Measurements from ENCODE around the gene DRAP1.

DNA sequence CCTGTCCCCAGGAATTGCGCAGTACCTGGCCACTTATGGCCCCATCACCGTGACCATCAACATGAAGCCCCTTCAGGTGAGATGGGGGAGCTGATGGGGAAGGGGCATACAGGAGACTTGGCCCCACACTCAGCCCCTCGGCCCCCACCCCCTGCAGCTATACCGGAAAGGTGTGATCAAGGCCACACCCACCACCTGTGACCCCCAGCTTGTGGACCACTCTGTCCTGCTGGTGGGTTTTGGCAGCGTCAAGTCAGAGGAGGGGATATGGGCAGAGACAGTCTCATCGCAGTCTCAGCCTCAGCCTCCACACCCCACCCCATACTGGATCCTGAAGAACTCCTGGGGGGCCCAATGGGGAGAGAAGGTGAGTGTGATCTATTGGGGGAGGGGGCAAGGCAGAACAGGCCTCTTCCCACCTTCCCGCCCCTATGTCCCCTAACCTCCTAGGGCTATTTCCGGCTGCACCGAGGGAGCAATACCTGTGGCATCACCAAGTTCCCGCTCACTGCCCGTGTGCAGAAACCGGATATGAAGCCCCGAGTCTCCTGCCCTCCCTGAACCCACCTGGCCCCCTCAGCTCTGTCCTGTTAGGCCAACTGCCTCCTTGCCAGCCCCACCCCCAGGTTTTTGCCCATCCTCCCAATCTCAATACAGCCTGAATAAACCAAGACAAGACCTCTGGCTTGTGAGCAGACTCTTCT is 36.0 kb upstream of the DRAP1 start:
- TF ChIP-seq, protein P1, sequence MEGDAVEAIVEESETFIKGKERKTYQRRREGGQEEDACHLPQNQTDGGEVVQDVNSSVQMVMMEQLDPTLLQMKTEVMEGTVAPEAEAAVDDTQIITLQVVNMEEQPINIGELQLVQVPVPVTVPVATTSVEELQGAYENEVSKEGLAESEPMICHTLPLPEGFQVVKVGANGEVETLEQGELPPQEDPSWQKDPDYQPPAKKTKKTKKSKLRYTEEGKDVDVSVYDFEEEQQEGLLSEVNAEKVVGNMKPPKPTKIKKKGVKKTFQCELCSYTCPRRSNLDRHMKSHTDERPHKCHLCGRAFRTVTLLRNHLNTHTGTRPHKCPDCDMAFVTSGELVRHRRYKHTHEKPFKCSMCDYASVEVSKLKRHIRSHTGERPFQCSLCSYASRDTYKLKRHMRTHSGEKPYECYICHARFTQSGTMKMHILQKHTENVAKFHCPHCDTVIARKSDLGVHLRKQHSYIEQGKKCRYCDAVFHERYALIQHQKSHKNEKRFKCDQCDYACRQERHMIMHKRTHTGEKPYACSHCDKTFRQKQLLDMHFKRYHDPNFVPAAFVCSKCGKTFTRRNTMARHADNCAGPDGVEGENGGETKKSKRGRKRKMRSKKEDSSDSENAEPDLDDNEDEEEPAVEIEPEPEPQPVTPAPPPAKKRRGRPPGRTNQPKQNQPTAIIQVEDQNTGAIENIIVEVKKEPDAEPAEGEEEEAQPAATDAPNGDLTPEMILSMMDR (IDR thresholded peaks at IDR 0.05 in 4 of 5, conservative IDR thresholded peaks at IDR 0.05 in 1 of 5): no peak
- no peak for TF ChIP-seq POLR2A (IDR thresholded peaks at IDR 0.05)
